ENCODE measurements around the gene CDCP1.
A peak's percentile ranks its signal among the peaks of the same experiment; 100 is the strongest.
"Not testable (repeated sequence)": the region's sequence is repeated elsewhere in the genome, so short reads cannot be mapped to it uniquely, and the experiment has no call there.

CDCP1 gene

DNA sequence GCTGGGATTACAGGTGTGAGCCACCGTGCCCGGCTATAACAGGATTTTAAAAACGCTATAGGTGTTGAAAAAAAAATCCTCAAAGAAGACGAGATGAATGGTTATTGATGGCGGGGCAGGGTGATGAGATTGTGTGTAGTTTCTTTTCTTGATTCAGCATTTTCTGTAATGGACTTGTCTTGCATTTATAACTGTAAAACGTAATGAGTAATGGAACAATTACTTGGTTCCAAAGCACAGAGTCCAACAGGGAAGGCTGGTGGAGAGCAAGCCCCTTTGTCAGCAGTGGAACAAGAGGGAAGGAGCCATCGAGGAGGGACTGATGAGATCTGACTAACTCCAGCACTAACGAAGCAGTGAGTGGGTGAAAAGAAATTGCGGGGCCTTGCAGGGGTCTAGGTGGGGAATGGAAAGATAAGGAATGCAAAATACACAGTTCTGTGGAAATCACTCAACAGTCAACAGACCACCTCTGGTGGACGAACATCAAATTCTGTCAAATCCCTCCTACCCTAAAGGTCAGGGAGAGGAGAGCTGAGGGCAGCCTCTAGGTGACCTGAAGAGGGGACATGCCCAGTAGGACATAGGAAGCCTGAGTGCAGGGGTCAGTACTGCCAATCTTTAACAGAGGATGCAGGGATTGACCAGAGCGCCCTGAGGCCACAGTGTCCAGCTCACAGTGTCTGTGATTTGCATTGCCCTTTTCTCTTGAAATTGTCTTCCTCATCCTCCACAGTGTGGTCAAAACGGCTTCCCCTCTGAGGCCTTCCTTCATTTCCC is 23.1 kb upstream of the CDCP1 start:
- DNase-seq, result no peak

DNA sequence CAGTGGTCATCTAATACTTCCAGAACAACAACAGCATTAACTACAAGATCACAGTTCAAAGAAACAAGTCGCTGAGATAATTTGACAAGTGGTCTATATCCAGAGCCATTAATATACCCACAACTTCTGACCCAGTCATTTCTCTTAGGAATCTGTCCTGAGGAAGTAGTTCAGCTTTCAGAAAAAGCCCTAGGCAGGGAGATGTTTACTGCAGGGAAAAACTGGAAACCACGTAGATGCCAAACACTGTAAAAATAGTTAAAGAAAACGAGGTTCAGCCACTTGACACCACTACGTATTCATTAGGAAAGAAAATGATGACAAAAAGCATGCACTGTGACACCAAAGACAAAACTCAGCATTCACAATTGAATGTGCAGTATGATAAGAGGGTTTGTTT is 22.3 kb upstream of the CDCP1 start:
- DNase-seq, result no peak

DNA sequence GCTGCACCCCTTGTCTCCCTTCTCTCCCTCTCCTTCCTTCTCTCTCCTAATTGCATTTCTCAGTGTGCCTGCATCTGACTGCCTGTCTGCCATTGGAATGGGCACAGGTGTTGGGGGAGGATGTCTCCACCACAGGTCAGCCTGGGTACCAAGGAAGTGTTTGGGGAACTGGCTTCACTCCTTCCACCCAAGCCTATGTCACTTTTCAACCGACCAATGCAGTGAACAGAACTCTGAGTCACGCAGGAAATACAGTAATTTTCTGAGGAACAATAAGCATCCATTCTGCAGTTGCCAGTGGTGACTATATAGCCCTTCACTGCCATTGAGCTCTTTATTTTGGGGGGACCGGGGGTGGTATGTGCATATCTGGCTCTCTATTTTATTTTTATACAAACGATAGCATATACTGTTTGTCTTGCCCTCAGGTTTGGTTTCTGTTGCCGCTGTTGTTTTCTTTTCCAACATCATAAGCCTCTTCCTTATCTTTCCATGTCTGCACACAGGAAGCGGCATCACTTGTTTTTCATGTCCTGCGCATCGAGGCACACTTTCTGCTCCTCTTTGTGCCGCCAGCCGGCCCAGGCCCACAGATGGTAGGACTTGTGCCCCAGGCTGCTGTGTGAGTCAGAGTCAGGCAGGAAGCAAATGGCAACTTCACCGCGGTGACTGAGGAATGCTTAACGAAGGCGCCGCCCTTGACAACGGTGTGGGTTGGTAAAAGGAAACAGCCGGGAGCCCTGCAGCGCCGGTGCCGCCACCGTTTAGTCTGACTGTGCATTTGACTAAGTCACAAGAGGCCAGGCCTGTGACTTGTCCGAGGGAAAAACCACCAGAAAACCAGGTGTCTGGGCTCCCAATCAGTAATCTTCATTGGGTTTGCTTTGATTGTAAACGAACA is 21.1 kb upstream of the CDCP1 start:
- DNase-seq, result peak; percentile 78

GRCh38 chr3:45166321-45166879 is 20.2 kb upstream of the CDCP1 start:
- no peak for DNase-seq

- no peak for DNase-seq
Measured at GRCh38 chr3:45165497-45166283, 19.5 kb upstream of the CDCP1 start.

- DNase-seq, result no peak
Measured at GRCh38 chr3:45164056-45164455, 17.9 kb upstream of the CDCP1 start.

- DNase-seq, result no peak
Measured at GRCh38 chr3:45163481-45163880, 17.3 kb upstream of the CDCP1 start.

DNA sequence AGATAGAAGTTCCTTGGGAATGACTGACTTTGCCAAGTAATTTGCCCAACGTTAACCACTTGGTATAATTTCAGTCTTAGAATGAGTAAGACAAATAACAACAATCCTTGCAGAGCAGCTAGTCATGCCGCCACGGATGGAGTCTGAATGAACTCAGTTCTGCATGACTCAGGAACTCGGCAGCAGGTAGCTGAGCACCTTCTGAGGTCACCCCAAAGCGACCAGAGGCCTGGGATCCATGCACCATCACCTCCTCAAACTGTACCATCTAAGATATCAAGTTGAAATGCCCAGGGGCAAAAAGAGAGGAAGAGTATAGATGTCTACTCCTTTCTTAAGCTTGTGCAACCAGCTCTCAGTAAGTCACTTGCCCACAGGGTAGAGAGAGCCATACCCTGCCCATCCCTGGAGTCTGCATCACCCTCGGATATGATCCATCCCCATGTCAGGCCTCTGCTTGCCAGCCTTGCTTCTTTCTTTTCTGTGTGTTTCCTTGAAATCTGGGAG is 8.5 kb upstream of the CDCP1 start:
- DNase-seq, result no peak

GRCh38 chr3:45153658-45154437 is 7.7 kb upstream of the CDCP1 start:
- DNase-seq, result no peak

GRCh38 chr3:45152307-45152706 is 6.1 kb upstream of the CDCP1 start:
- no peak for DNase-seq

DNA sequence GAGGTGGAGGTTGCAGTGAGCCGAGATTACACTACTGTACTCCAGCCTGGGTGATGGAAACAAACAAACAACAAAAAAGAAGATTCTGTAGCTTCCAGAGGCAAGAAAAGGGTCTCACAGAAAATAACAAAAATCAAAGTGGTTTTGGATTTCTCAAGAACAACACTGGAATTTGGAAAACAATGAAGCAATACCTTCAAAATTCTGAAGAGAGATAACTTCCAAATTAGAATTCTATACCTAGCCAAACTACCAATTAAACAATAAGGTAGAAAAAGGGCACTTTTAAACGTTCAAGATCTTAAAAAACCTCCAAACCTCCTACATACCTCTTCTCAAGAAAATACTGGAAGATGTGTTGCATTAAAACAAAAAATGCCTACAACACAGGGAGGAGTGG is 4.9 kb upstream of the CDCP1 start:
- no peak for DNase-seq

- no peak for DNase-seq
Measured at GRCh38 chr3:45148921-45149320, 2.7 kb upstream of the CDCP1 start.

DNA sequence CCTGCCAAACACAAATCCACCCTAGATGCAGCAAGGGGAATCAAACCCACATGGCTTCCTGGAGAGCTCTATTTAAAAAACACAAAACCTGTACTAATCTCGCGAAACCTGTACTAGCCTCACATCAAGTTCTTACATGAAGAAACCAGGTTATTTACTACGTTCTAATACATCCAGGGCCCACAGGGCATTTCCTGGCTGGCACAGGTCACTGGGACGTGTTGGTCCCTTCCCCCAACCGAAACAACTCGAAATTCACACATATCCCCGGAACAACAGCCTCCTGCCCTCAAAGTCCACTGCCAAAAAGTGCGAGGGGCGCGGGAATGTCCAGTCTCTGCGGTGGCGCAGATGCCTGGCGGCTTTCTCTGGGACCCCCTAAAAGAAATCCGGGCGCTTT is 955 bp downstream of the CDCP1 start:
- no peak for DNase-seq

DNA sequence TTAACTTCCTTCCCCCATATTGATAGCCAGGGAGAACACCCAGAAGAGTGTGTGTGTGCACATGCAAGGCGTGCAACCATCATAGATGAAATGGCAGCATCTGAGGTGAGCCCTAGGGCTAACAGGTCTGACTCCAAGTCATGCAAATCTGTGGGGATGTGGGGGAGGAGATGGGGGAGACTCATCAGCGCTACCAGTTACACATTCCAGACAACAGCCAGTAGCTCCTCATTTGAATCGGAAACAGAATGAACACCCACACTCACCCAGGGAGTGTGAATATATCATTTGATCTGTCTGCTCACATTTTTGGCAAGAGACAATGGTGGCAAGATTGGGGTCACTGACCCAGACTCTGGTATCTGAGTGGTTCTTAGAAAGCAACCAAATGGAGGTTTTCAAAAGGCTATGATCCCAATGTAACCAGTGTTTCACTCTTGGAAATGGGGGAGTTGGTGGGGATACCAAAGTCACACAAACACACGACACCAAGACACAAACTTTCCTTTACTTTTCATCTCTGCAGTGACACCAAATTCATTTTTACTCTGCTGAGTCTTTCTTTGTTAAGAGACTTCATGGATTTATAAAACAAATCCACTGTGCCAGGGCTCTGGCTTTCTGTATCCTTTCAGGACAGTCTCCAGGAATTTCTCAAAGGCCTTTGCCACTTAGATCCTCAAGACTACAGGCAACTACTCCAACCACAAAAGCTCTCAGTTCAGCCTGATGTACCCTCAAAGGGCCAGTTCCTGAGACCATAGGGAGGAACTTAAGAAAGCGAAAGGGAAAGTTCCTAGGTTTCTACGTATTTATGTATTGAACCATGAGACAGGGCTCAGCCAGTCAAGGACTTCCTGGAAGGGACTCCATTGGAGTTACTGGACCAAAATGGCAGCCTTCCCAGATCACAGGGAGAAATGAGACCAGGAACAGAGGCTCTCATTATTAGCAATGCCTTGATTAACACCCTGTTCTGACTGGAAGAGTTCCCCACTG is 2.2 kb downstream of the CDCP1 start:
- no peak for DNase-seq

GRCh38 chr3:45140770-45141155 is 5.4 kb downstream of the CDCP1 start:
- not testable (repeated sequence) for DNase-seq

GRCh38 chr3:45140141-45140769 is 5.9 kb downstream of the CDCP1 start:
- no peak for DNase-seq

DNA sequence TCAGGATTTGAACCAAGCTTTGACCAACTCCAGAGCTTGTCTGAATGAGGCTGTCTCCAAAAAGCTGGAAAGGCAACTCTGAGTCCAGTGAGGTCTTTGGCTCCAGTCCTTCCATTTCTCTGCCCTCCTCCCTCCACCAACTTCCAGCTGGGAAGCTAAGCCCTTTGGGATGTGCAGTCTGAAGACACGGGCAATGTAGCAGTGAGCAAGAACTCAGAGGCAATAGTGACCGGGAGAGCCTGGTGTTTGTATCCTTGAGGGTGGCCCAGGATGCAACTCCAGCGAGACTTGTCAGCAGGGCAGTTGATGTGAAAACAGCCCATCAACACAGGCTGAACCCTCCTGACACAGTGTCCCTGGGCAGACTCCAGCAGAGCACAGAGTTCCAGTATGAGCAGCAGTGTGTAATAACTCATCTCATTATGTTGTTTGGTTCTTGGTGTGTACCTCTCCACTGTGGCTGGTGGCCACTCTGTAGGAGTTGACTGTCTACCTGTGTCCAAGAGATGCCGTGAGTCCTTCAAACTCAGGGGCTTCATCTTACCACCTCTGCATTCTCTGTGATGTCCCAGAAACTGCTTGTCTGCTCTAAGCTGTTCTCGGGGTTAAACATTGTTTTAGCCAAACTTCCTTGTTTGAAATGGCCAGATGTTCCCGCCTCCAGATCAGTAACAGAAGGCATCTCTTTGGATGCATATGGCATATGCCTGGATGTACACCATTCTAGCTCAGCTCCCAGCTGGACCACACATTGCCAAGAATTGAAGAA is 6.6 kb downstream of the CDCP1 start:
- DNase-seq, result no peak

GRCh38 chr3:45137656-45138181 is 8.5 kb downstream of the CDCP1 start:
- no peak for DNase-seq

DNA sequence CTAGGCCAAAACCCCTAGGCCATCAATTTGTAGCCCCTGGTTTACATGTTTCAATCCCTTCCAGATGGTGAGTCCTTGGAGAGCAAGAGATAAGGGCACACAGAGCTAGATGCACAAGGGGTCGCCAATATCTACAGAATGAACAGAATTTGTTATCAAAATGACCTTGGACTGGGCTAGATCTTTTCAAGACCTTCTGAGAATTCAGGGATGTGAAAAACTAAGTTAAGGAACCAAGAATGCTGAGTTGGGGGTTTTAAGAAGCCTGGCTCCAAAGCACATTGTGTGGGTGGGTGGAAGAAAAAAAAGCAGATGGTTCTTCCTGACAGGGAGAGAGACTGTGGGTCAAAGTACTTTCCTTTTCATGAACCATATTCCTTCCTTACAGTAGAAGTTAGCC is 10.2 kb downstream of the CDCP1 start:
- DNase-seq, result no peak

Data from CD4-positive, alpha-beta T cell treated with Interleukin-17A for 1 hour (primary cell).